ENCODE data around the gene ATF5.

GRCh38 chr19:49889687-49890348 lies 39.2 kb upstream of the ATF5 start:
- TF ChIP-seq EZH2 (IDR thresholded peaks at IDR 0.05; ENCODE audit: borderline replicate concordance, control insufficient read depth, low read depth, low read length) (no peak), SIN3A (IDR thresholded peaks at IDR 0.05; ENCODE audit: low read depth, low read length) (0 out of 2 replicates have a peak, but pooled peaks have one; percentile 51), NFIC (IDR thresholded peaks at IDR 0.05; ENCODE audit: low read depth, low read length) (no peak), CEBPB (IDR thresholded peaks at IDR 0.05; ENCODE audit: borderline replicate concordance in 1 of 2, low read depth in 2 of 2, low read length in 2 of 2) (no peak), CREB1 (IDR thresholded peaks at IDR 0.05; ENCODE audit: low read depth) (no peak), RFX5 (IDR thresholded peaks at IDR 0.05; ENCODE audit: low read depth, low read length) (no peak)
- TF ChIP-seq, protein P1, sequence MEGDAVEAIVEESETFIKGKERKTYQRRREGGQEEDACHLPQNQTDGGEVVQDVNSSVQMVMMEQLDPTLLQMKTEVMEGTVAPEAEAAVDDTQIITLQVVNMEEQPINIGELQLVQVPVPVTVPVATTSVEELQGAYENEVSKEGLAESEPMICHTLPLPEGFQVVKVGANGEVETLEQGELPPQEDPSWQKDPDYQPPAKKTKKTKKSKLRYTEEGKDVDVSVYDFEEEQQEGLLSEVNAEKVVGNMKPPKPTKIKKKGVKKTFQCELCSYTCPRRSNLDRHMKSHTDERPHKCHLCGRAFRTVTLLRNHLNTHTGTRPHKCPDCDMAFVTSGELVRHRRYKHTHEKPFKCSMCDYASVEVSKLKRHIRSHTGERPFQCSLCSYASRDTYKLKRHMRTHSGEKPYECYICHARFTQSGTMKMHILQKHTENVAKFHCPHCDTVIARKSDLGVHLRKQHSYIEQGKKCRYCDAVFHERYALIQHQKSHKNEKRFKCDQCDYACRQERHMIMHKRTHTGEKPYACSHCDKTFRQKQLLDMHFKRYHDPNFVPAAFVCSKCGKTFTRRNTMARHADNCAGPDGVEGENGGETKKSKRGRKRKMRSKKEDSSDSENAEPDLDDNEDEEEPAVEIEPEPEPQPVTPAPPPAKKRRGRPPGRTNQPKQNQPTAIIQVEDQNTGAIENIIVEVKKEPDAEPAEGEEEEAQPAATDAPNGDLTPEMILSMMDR (IDR thresholded peaks at IDR 0.05 in 2 of 3, conservative IDR thresholded peaks at IDR 0.05 in 1 of 3; ENCODE audit: control insufficient read depth in 2 of 3, extremely low read depth in 1 of 3, insufficient read depth in 1 of 3, low read depth in 3 of 3, low read length in 3 of 3), result peak; percentile 64 to 79 (median 71)
